Neural cell (in vitro differentiated cells): ENCODE data around the gene EEPD1. TPM values are rescaled to one million over a fixed set of nuclear protein-coding genes. Genes with fewer than 3 reads are reported as not detected.

ENCODE experiments used
- H2AFZ ChIP-seq: fragments of 200-600, 300-800 bp; sonication (generic), shearing (Covaris generic); 2 replicates; pipeline ENCODE4 v1.6.0; 2014; ENCODE audit warnings: low read depth, mild to moderate bottlenecking, antibody characterized with exemption, low read length, moderate library complexity
- H3F3A ChIP-seq: fragments of 200-600 bp; shearing (Covaris generic); 2 replicates; pipeline ENCODE4 v1.6.1; 2016; ENCODE audit warnings: mild to moderate bottlenecking, moderate library complexity, mixed read lengths, antibody characterized with exemption, low read length; ENCODE audit not compliant: insufficient read depth, poor library complexity, severe bottlenecking
- H3K27ac ChIP-seq: fragments of 200-600, 300-800 bp; sonication (generic), shearing (Covaris generic); 2 replicates; pipeline ENCODE4 v1.5.1; 2014; ENCODE audit warnings: mild to moderate bottlenecking, low read length, moderate library complexity
- H3K27me3 ChIP-seq: fragments of 300-800, 200-600 bp; sonication (generic), shearing (Covaris generic); 2 replicates; pipeline ENCODE4 v1.6.0; 2014; ENCODE audit warnings: mild to moderate bottlenecking, low read depth, low read length, moderate library complexity; ENCODE audit not compliant: insufficient read depth
- H3K36me3 ChIP-seq: fragments of 300-800, 200-600 bp; sonication (generic), shearing (Covaris generic); 2 replicates; pipeline ENCODE4 v1.5.1; 2014; ENCODE audit warnings: mild to moderate bottlenecking, antibody characterized with exemption, low read length, moderate library complexity; ENCODE audit not compliant: insufficient read depth
- H3K4me2 ChIP-seq: fragments of 300-800, 200-600 bp; sonication (generic), shearing (Covaris generic); 2 replicates; pipeline ENCODE4 v1.6.0; 2014; ENCODE audit warnings: mild to moderate bottlenecking, low read length
- H3K4me3 ChIP-seq: fragments of 300-800, 200-600 bp; sonication (generic), shearing (Covaris generic); 2 replicates; pipeline ENCODE4 v1.5.1; 2014; ENCODE audit warnings: mild to moderate bottlenecking, low read length, moderate library complexity
- H3K79me2 ChIP-seq: fragments of 200-600 bp; shearing (Covaris generic); replicated peaks from 2 replicates; pipeline ENCODE4 v1.6.0; 2014; ENCODE audit warnings: mild to moderate bottlenecking, low read length, moderate library complexity; ENCODE audit not compliant: insufficient read depth
- H3K9ac ChIP-seq: fragments of 300-800, 200-600 bp; sonication (generic), shearing (Covaris generic); 2 replicates; pipeline ENCODE4 v1.6.1; 2016; ENCODE audit warnings: mild to moderate bottlenecking, low read length, mixed read lengths
- H3K9me2 ChIP-seq: fragments of 200-600 bp; shearing (Covaris generic); 2 replicates; pipeline ENCODE4 v1.6.1; 2016; ENCODE audit warnings: mild to moderate bottlenecking, low read length, mixed read lengths; ENCODE audit not compliant: insufficient read depth
- H3K9me3 ChIP-seq: fragments of 200-600, 300-800 bp; sonication (generic), shearing (Covaris generic); 2 replicates; pipeline ENCODE4 v1.6.1; 2016; ENCODE audit warnings: mild to moderate bottlenecking, mixed run types, low read length, moderate library complexity, mixed read lengths
- H4K20me1 ChIP-seq: fragments of 200-600 bp; shearing (Covaris generic); 2 replicates; pipeline ENCODE4 v1.6.1; 2016; ENCODE audit warnings: mild to moderate bottlenecking, mixed run types; ENCODE audit not compliant: insufficient read depth
- CTCF ChIP-seq: fragments of 450-650 bp; IDR thresholded peaks from 2 replicates; pipeline ENCODE4 v1.5.1; 2014; ENCODE audit warnings: antibody characterized with exemption, mild to moderate bottlenecking, moderate library complexity; ENCODE audit not compliant: poor library complexity, severe bottlenecking
- EP300 ChIP-seq: fragments of 450-650 bp; conservative IDR thresholded peaks from 2 replicates; pipeline ENCODE4 v1.6.1; 2014; ENCODE audit warnings: antibody characterized with exemption, mild to moderate bottlenecking, moderate library complexity; ENCODE audit not compliant: poor library complexity, severe bottlenecking
- EZH2 ChIP-seq: fragments of 200-600, 300-800 bp; shearing (Covaris generic), sonication (generic); IDR thresholded peaks from 2 replicates; pipeline ENCODE4 v1.6.1; 2014; ENCODE audit warnings: antibody characterized with exemption, low read length, borderline replicate concordance, mild to moderate bottlenecking; ENCODE audit not compliant: insufficient read depth, poor library complexity, severe bottlenecking
- MXI1 ChIP-seq: fragments of 450-650 bp; conservative IDR thresholded peaks from 2 replicates; pipeline ENCODE4 v1.6.1; 2014; ENCODE audit warnings: antibody characterized with exemption, mild to moderate bottlenecking; ENCODE audit not compliant: poor library complexity, severe bottlenecking
- POLR2AphosphoS5 ChIP-seq: IDR thresholded peaks from 2 replicates; pipeline ENCODE4 v1.6.1; 2012
- RAD21 ChIP-seq: fragments of 450-650 bp; conservative IDR thresholded peaks from 2 replicates; pipeline ENCODE4 v1.6.1; 2014; ENCODE audit warnings: antibody characterized with exemption, mild to moderate bottlenecking, moderate library complexity
- REST ChIP-seq: IDR thresholded peaks from 2 replicates; pipeline ENCODE4 v1.6.1; 2012; ENCODE audit warnings: borderline replicate concordance
- SMC3 ChIP-seq: fragments of 450-650 bp; conservative IDR thresholded peaks from 2 replicates; pipeline ENCODE4 v1.6.1; 2014; ENCODE audit warnings: antibody characterized with exemption, mild to moderate bottlenecking, moderate library complexity; ENCODE audit not compliant: poor library complexity
- TAF1 ChIP-seq: IDR thresholded peaks from 2 replicates; pipeline ENCODE4 v1.6.1; 2012; ENCODE audit warnings: low read depth
- polyA plus RNA-seq: library from polyadenylated mRNA; depleted of rRNA; stranded (reverse); fragments of >200 nt; gene quantifications from 2 replicates; pipeline ENCODE4 v1.2.3, GENCODE V29; 2014

EEPD1 gene
- polyA plus RNA-seq, 1 donor from 2014 or later: 4.2 TPM

GRCh38 chr7:36336390-36336789 is 183.3 kb downstream of the EEPD1 start:
- no peak overlapping the region for H3K4me2 ChIP-seq
- H3K27me3 ChIP-seq: no peaks in the 10 kb centered on the region
- H3K36me3 ChIP-seq: peaks cover 13% of the 10 kb centered on the region
- no peak overlapping the region for H3K4me3 ChIP-seq
- no peak overlapping the region for H3K9ac ChIP-seq
- H3K27ac ChIP-seq: no peak overlapping the region
- no peaks in the 10 kb centered on the region for H3K9me3 ChIP-seq
- TF ChIP-seq EZH2: no peak
- no peak for TF ChIP-seq REST
- no peak for TF ChIP-seq EP300
- TF ChIP-seq RAD21: no peak
- no peak for TF ChIP-seq POLR2AphosphoS5
- no peak for TF ChIP-seq TAF1
- TF ChIP-seq CTCF: no peak
- no peak for TF ChIP-seq MXI1
- no peak for TF ChIP-seq SMC3
- H3K79me2 ChIP-seq: no peaks in the 10 kb centered on the region
- H2AFZ ChIP-seq: no peak overlapping the region
- no peaks in the 10 kb centered on the region for H3K9me2 ChIP-seq
- H4K20me1 ChIP-seq: no peaks in the 10 kb centered on the region
- no peaks in the 10 kb centered on the region for H3F3A ChIP-seq

GRCh38 chr7:36338256-36338655 is 185.2 kb downstream of the EEPD1 start:
- Histone ChIP-seq H3K79me2 (no peaks in the 10 kb centered on the region), H3F3A (no peaks in the 10 kb centered on the region), H2AFZ (no peak overlapping the region), H3K9me2 (no peaks in the 10 kb centered on the region), H3K36me3 (peaks cover 9% of the 10 kb centered on the region), H3K9ac (no peak overlapping the region), H3K9me3 (no peaks in the 10 kb centered on the region), H3K4me2 (no peak overlapping the region), H3K4me3 (no peak overlapping the region), H4K20me1 (no peaks in the 10 kb centered on the region), H3K27me3 (no peaks in the 10 kb centered on the region), H3K27ac (no peak overlapping the region)
- no peak for TF ChIP-seq CTCF
- no peak for TF ChIP-seq POLR2AphosphoS5
- no peak for TF ChIP-seq EZH2
- no peak for TF ChIP-seq TAF1
- no peak for TF ChIP-seq REST
